WTC11 (cell line): ENCODE measurements around the gene SETD1A.

Source experiments
- CREB1 ChIP-seq: sonication (generic); formaldehyde crosslinking; IDR thresholded peaks from 2 replicates; pipeline ENCODE4 v1.8.0; 2023; ENCODE audit warnings: mild to moderate bottlenecking, missing genetic modification reagents
- CREM ChIP-seq: sonication (generic); formaldehyde crosslinking; IDR thresholded peaks from 2 replicates; pipeline ENCODE4 v1.8.1; 2022; ENCODE audit warnings: mild to moderate bottlenecking, missing genetic modification reagents, moderate library complexity
- CTCF ChIP-seq: fragments of 200-600 bp; IDR thresholded peaks from 2 replicates; pipeline ENCODE4 v1.8.0; 2022; ENCODE audit warnings: antibody characterized with exemption
- E2F4 ChIP-seq: sonication (generic); formaldehyde crosslinking; IDR thresholded peaks from 2 replicates; pipeline ENCODE4 v1.8.1; 2022; ENCODE audit warnings: low read depth, mild to moderate bottlenecking, moderate library complexity, missing genetic modification reagents, borderline replicate concordance
- ELF4 ChIP-seq: sonication (generic); formaldehyde crosslinking; IDR thresholded peaks from 2 replicates; pipeline ENCODE4 v1.8.1; 2022; ENCODE audit warnings: low read depth, mild to moderate bottlenecking, moderate library complexity, missing genetic modification reagents
- HMGXB4 ChIP-seq: sonication (generic); formaldehyde crosslinking; IDR thresholded peaks from 2 replicates; pipeline ENCODE4 v1.8.1; 2023; ENCODE audit warnings: mild to moderate bottlenecking, moderate library complexity, missing genetic modification reagents
- MAX ChIP-seq: sonication (generic); formaldehyde crosslinking; IDR thresholded peaks from 2 replicates; pipeline ENCODE4 v1.8.0; 2022; ENCODE audit warnings: mild to moderate bottlenecking, missing genetic modification reagents
- MLX ChIP-seq: sonication (generic); formaldehyde crosslinking; IDR thresholded peaks from 2 replicates; pipeline ENCODE4 v1.8.1; 2023; ENCODE audit warnings: mild to moderate bottlenecking, missing genetic modification reagents, moderate library complexity
- NR3C1 ChIP-seq: sonication (generic); formaldehyde crosslinking; conservative IDR thresholded peaks from 2 replicates; pipeline ENCODE4 v1.8.1; 2023; ENCODE audit warnings: low read depth, mild to moderate bottlenecking, missing genetic modification reagents
- SP1 ChIP-seq: sonication (generic); formaldehyde crosslinking; conservative IDR thresholded peaks from 2 replicates; pipeline ENCODE4 v1.8.1; 2022; ENCODE audit warnings: missing genetic modification reagents
- USF1 ChIP-seq: sonication (generic); formaldehyde crosslinking; IDR thresholded peaks from 2 replicates; pipeline ENCODE4 v1.8.0; 2022; ENCODE audit warnings: mild to moderate bottlenecking, missing genetic modification reagents
- ZNF138 ChIP-seq: sonication (generic); formaldehyde crosslinking; conservative IDR thresholded peaks from 2 replicates; pipeline ENCODE4 v1.8.1; 2022; ENCODE audit warnings: mild to moderate bottlenecking, moderate library complexity, missing genetic modification reagents
- ZNF423 ChIP-seq: fragments of 250-450 bp; sonication (Bioruptor Pico); IDR thresholded peaks from 2 replicates; pipeline ENCODE4 v2.1.2; 2022; ENCODE audit warnings: mild to moderate bottlenecking, moderate library complexity

GRCh38 chr16:30976486-30976885 lies 18.9 kb downstream of the SETD1A start:
- TF ChIP-seq MAX (CRISPR knock-in tag) = no peak
- TF ChIP-seq E2F4 (CRISPR knock-in tag) = no peak
- no peak for TF ChIP-seq CREM
- no peak for TF ChIP-seq CTCF
- TF ChIP-seq ELF4 (CRISPR knock-in tag) = no peak
- no peak for TF ChIP-seq ZNF138
- TF ChIP-seq NR3C1 (CRISPR knock-in tag) = no peak
- no peak for TF ChIP-seq CREB1 (CRISPR knock-in tag)
- no peak for TF ChIP-seq SP1
- TF ChIP-seq HMGXB4 (CRISPR knock-in tag) = no peak
- TF ChIP-seq USF1 = no peak
- no peak for TF ChIP-seq MLX (CRISPR knock-in tag)
- TF ChIP-seq ZNF423 = no peak
